Measurements from ENCODE around the gene COL2A1.

COL2A1 gene

DNA sequence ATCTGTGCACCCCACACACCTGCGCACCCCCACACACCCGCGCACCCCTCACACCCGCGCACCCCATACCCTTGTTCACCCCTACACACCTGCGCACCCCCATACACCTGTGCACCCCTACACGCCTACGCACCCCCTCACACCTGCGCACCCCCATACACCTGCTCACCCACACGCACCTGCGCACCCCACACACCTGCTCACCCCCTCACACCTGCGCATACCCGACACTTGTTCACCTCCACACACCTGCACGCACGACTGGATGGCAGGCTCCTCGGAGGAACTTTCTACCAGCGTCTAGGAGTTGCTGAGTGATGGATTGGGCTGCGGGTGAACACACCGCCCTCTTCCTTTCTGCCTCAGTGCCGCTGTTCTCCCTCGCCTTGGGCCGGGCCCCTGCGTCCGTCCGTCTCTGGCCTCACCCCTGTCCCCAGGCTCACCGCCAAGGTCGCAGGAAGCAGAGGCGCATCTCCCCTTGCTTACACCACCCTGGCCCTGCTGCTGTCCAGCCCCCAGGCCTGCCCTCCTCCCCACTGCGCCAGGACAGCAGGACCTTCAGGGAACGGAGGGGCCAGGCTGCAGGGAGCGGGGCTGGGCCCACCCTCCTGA lies 61.6 kb downstream of the COL2A1 start:
- no peak for DNase-seq

DNA sequence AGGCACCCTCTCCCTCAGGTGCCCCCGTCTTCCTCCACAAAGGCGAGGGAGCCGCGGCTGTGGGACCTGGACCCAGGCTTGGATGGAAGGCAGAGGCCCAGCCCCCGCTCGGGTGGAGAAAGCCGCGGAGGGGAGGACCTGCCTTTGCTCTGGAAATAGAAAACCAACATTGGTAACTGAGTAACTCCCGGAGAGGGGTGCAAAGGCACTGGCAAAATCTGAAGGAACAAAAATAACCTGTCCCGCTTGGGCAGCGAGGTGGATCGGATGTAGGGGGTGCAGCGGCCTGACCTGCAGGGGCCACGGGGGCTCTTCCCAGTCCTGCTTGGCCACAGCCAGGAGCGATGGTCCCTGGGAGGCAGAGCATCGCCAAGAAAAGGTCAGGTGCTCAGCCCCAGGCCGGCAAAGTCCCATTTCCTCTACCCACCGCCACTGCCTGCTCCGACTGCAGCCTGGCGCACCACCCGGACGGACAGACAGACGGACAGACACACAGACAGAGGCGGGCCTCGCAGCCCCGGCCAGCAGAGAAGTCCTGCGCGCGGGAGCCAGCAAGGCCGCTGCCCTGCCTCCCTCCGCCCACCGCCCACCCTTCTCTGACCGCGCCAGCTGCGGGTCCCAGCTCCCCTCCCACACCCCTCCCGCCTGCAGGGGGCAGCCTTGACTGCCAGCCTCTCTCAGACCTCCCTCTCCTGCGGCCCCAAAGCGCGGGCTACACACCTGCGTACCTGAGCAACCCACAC lies 62.2 kb downstream of the COL2A1 start:
- peak; percentile 54 for DNase-seq

DNA sequence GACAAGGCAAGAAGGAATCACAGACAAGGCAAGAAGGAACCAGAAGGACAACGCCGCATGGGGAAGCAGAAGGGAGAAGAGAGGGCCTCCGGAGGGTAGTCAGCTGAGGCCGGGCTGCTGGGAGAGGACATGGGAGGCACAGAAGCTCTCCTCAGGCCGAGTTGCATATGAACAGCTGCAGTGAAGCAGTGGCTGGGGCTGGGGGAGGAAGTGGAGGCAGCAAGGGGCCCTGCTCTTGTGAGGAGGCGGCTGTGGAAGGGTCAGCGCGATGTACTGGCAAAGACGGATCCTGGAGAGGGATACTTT lies 62.8 kb downstream of the COL2A1 start:
- no peak for DNase-seq

DNA sequence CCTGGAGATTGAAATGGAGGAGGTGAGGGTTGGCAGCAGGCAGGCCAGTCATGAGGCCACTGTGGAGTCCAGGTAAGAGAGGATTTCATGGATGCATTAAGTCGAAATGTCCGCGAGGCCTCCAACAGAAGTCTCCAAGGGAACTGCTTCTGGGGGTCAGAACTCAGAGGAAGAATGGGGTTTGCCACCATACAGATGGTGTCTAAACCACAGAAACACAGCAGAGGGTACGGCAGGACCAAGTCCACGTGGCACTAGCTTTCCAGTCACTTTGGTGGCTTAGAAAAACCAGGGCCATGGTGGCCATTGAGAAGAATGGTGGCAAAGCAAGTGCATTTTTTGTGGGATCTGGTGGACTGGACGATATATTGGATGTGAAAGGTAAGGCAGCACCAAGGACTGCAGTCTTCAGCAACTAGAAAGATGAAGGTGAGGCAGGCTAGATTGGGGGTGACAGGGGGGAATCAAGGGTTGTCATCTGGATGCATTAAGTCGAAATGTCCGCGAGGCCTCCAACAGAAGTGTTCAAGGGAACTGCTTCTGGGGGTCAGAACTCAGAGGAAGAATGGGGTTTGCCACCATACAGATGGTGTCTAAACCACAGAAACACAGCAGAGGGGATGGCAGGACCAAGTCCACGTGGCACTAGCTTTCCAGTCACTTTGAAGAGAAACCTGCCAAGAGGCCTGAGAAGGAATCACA lies 63.4 kb downstream of the COL2A1 start:
- no peak for DNase-seq

DNA sequence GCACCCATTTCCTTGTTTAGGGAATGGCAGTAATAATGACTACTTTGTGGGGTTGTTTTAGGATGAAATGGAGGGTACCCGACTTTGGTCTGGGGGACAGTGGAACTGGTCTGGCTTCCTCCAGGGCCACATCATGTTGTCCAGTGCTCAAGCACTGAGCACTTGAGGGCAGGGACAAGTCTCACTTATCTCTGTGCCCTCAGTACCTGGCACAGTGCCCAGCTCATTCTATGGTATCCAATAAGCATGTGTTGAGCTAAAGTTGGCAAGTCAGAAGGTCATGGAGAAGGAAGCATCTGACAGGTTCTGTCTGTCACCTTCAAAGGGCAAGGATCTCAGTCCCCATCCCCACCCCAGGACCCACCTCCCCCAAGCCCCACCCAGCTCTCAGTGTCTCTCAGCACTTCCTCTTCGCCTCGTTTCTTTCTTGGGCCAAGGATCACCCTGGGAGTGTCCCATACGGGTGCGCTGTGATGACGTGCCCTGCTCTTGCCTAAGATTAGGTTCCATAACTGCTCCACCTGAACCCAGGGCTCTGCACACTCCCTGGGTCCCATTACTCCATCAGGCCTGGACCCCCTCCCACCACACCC lies 65.2 kb downstream of the COL2A1 start:
- DNase-seq, result no peak

DNA sequence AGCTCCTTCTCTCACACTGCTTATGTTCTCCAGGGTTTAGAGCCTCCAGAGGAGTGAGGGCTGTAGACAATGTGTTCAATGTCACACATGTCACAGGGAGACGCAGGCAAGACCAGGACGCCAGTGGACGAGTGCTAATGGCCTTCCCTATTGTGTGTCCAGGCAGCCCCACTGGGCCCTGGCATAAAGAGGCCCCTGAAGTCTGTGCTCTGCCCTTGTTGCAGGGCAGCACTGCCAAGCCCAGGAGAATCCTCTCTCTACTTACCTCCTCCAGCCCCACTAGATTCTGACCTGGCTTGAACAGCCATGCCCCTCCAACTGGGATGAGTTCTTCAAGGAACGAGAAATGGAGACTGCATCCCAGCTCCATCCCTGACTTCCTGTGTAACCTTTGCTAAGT lies 65.7 kb downstream of the COL2A1 start:
- DNase-seq, result no peak

DNA sequence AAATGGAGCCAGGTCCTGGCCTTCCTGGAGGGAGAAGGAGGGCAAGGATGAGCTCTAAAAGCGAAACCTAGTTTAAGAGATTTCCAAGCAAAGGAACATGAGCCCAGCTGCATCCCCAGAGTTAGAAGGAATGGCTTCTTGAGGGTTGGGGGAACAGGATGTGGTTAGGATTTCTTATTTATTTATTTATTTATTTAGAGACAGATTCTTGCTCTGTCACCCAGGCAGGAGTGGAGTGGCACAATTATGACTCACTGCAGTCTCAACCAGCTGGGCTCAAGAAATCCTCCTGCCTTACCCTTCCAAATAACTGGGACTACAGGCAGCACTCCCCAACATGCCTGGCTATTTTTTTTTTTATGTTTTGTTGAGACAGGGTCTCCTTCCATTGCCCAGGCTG lies 66.2 kb downstream of the COL2A1 start:
- no peak for DNase-seq

DNA sequence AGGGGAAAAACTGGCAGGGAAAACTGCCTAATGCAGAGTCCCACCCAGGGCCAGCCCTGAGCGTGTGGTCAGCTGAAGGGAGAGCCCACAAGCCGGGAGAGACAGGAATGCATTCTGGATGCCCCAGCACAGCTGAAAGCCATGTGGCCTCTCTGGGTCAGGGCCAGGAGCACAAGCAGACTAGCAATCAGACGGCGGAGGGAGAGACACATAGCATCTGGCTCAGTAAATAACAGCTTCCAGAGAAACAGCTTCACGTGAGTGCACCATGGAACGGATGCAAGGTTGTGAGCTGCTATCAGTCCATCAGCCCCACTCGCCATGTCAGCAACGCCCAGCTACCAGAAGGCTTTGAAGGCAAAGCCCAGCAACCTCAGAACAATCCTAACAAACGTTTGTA lies 69.1 kb downstream of the COL2A1 start:
- no peak for DNase-seq

DNA sequence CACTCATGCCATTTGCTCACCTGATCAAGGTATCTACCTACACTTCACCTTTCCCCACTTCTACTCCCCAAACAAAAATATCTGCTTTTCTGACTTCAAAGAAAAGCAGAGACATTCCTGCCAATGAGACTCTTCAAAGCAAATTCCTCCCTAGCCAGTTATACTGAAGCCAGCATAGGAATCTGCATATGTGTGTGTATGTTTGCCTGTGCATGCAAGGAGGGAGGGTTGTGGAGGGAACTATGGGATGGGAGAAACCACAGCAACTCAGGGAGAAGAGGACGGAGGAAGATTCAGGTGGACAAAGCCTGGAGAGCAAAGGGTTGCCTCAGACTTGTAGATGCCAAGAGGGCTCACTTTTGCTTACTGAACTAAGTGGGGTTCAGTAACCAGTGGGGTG lies 73.1 kb downstream of the COL2A1 start:
- no peak for DNase-seq

DNA sequence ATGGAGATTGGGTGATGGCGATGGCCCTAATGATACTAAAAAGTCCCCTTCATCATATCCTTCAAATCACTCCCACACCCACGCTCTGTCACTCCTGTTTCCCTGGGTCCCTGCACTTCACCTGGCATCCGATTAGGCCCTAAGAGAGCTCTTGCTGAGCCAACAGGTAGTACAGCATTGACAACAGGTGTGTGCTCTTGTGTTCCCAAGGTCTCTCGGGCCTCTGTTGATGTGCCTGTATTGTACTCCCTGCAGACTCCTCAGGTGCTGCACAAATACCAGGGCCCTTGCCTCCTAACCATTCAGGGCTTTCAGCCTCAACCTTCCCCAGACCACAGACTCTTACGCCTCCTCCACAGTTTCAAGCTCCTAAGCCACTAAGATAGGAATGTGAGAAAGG lies 73.6 kb downstream of the COL2A1 start:
- DNase-seq, result no peak

DNA sequence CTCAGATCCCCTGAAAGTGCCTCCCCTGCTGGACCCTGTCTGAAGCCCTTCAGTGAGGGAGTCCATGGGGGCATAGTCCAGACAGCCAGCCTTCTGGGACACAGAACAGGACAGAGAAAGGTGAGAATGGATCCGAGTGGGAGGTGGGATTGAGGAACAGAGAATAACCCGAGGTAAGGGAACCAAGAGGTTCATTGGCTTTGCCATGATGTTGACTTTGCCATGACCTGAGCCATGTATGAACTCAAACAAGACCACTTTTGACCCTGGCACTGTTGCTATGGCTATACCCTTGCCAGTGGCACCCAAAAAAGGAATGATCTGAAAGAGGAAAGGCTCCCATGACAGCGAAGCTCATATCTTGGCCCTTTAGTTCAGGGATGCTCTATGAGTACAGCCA lies 76.9 kb downstream of the COL2A1 start:
- DNase-seq, result no peak

All from activated CD8-positive, alpha-beta memory T cell treated with anti-CD3 and anti-CD28 coated beads, Interleukin-2, amount 50 U/mL, for 4 hours (primary cell).